ENCODE results near the gene JAKMIP2.

GRCh38 chr5:147669169-147669869 lies 113.2 kb downstream of the JAKMIP2 start:
- TF ChIP-seq TAF1 (IDR thresholded peaks at IDR 0.05; ENCODE audit: low read depth) (no peak), ZBTB7A (IDR thresholded peaks at IDR 0.05; ENCODE audit: low read depth) (no peak), YY1 (IDR thresholded peaks at IDR 0.05; ENCODE audit: low read depth) (no peak), EGR1 (IDR thresholded peaks at IDR 0.05) (no peak), CREB1 (IDR thresholded peaks at IDR 0.05; ENCODE audit: low read depth) (no peak), RAD21 (IDR thresholded peaks at IDR 0.05; ENCODE audit: low read depth) (no peak), EP300 (IDR thresholded peaks at IDR 0.05; ENCODE audit: borderline replicate concordance) (no peak)

Measured in Ishikawa (cell line).